Measurements from ENCODE around the gene FKBP4.

The FKBP4 gene

DNA sequence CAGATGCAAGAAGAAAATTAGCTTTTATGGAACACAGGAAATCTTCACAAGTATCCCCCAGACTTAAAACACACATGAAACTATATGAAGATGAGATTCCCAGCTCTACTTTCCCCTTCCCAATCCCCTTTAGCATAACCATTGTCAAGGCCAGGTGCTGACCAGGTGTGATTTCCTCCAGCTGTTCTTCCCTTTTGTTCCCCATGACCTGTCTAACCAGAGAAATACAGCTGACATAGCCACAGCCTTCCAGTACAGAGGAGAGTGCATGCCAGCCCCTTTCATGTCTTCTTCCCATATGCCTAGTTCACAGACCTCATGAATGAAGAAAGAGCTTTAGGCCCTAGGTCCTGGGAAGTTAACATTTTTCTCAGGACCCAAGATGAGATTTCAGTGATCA lies 43.5 kb upstream of the FKBP4 start:
- H3K79me1 ChIP-seq (ENCODE audit: low read length): no peaks in the 10 kb centered on the region
- H3K4me2 ChIP-seq (ENCODE audit: low read length): no peak overlapping the region
- peaks cover 4% of the 10 kb centered on the region for H3K9me3 ChIP-seq (ENCODE audit: insufficient read depth, low read depth, low read length)
- H3K36me3 ChIP-seq (ENCODE audit: control insufficient read depth in 1 of 2, insufficient read depth in 2 of 2, low read length in 2 of 2): no peaks in the 10 kb centered on the region
- no peak overlapping the region for H4K91ac ChIP-seq (ENCODE audit: low read depth, low read length)
- H2BK5ac ChIP-seq (ENCODE audit: low read depth, low read length, poor library complexity): no peak overlapping the region
- no peak overlapping the region for H3K4me3 ChIP-seq (ENCODE audit: low read depth, low read length)
- H3K23ac ChIP-seq (ENCODE audit: low read length): no peak overlapping the region
- H3K27ac ChIP-seq (ENCODE audit: low read depth, low read length): no peak overlapping the region
- H3K4ac ChIP-seq (ENCODE audit: low read depth, low read length): no peak overlapping the region
- H2AK5ac ChIP-seq (ENCODE audit: low read length): no peak overlapping the region
- no peak overlapping the region for H3K14ac ChIP-seq (ENCODE audit: low read length)
- no peak overlapping the region for H2BK12ac ChIP-seq (ENCODE audit: low read length)
- peaks cover 2% of the 10 kb centered on the region for H3K27me3 ChIP-seq (ENCODE audit: insufficient read depth, low read length)
- no peak overlapping the region for H2AFZ ChIP-seq (ENCODE audit: insufficient read depth, low read length, poor library complexity)
- no peak overlapping the region for H3K18ac ChIP-seq (ENCODE audit: low read length)
- no peaks in the 10 kb centered on the region for H3K79me2 ChIP-seq (ENCODE audit: control insufficient read depth, insufficient read depth, low read length, poor library complexity)
- H4K12ac ChIP-seq (ENCODE audit: low read depth, low read length): no peak overlapping the region
- H3K9ac ChIP-seq (ENCODE audit: low read length): no peak overlapping the region
- no peak overlapping the region for H4K8ac ChIP-seq (ENCODE audit: low read depth, low read length)
- DNase-seq: no peak
- H3K4me1 ChIP-seq (ENCODE audit: control insufficient read depth in 1 of 2, insufficient read depth in 2 of 2, low read length in 2 of 2): peaks cover 2% of the 10 kb centered on the region in 2 experiments
- H2BK120ac ChIP-seq (ENCODE audit: insufficient read depth, low read length, poor library complexity): no peak overlapping the region

DNA sequence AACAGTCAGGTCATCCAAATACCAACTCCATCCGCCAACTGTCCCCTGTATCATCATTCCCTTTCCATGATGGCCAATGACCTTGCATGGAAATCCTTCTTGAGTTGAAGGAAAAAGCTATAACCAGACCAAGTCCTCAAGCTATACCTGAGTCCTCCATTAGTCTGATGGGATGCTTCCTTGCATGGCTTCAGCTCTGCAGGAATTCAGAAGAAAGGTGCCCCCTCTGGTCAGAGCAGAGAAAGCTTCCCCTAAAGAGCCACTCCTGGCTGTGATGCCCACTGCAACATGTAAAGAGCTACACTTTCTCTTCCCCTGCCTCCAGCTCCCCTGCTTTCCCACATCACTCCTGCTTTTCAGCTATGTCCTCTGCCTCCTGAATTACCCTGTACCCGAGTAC lies 43.1 kb upstream of the FKBP4 start:
- H3K23ac ChIP-seq (ENCODE audit: low read length): no peak overlapping the region
- no peak overlapping the region for H4K12ac ChIP-seq (ENCODE audit: low read depth, low read length)
- WGBS (ENCODE audit: extremely low coverage, insufficient coverage, insufficient read length): no CpG with 5 or more reads among the region's 2 CpGs
- DNase-seq: no peak
- no peak overlapping the region for H2BK5ac ChIP-seq (ENCODE audit: low read depth, low read length, poor library complexity)
- no peak overlapping the region for H3K27ac ChIP-seq (ENCODE audit: low read depth, low read length)
- peaks cover 2% of the 10 kb centered on the region for H3K27me3 ChIP-seq (ENCODE audit: insufficient read depth, low read length)
- H4K91ac ChIP-seq (ENCODE audit: low read depth, low read length): no peak overlapping the region
- no peak overlapping the region for H3K4ac ChIP-seq (ENCODE audit: low read depth, low read length)
- H4K8ac ChIP-seq (ENCODE audit: low read depth, low read length): no peak overlapping the region
- no peak overlapping the region for H3K4me2 ChIP-seq (ENCODE audit: low read length)
- H3K14ac ChIP-seq (ENCODE audit: low read length): no peak overlapping the region
- H3K4me1 ChIP-seq (ENCODE audit: control insufficient read depth in 1 of 2, insufficient read depth in 2 of 2, low read length in 2 of 2): peaks cover 2% of the 10 kb centered on the region in 2 experiments
- H2BK12ac ChIP-seq (ENCODE audit: low read length): no peak overlapping the region
- no peak overlapping the region for H2AK5ac ChIP-seq (ENCODE audit: low read length)
- no peak overlapping the region for H3K18ac ChIP-seq (ENCODE audit: low read length)
- H3K4me3 ChIP-seq (ENCODE audit: low read depth, low read length): peak overlapping the region; percentile 44
- H2AFZ ChIP-seq (ENCODE audit: insufficient read depth, low read length, poor library complexity): no peak overlapping the region
- no peaks in the 10 kb centered on the region for H3K79me1 ChIP-seq (ENCODE audit: low read length)
- H3K79me2 ChIP-seq (ENCODE audit: control insufficient read depth, insufficient read depth, low read length, poor library complexity): no peaks in the 10 kb centered on the region
- no peaks in the 10 kb centered on the region for H3K36me3 ChIP-seq (ENCODE audit: control insufficient read depth in 1 of 2, insufficient read depth in 2 of 2, low read length in 2 of 2)
- no peak overlapping the region for H2BK120ac ChIP-seq (ENCODE audit: insufficient read depth, low read length, poor library complexity)
- H3K9me3 ChIP-seq (ENCODE audit: insufficient read depth, low read depth, low read length): peaks cover 4% of the 10 kb centered on the region
- no peak overlapping the region for H3K9ac ChIP-seq (ENCODE audit: low read length)

DNA sequence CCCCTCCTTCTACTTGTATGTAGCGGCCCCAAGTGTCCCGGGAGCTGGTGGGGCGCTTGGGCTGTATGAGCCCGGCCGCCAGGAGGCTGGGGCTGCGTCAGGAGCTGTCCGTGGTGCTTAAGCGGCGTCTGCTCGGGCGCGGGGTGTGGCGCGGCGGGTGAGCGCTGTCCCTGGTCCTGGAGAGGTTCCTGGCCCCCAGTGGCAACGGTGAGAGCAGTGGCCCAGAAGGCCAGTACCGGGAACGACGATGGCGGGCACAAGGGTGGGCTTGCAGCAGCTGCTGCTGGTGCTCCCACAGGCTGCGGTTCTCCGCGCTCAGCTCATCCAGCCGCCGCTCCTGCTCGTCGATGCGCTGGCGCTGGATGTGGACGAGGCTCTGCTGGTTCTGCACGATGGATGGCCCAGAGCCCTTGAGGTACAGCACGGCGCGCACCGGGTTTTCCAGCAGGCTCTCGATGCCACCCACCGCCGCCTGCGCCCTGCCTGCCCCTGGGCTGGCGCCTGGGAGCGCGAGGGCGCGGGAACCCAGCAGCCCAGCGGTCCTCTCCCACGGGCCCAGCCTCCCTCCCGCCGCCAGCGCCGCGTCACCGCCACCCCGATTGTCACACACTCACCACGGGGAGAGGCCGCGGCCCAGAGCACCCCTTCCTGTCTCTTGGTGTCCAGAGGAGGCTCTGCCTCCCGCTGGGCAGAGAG lies 41.9 kb upstream of the FKBP4 start:
- no peaks in the 10 kb centered on the region for H3K79me1 ChIP-seq (ENCODE audit: low read length)
- H3K14ac ChIP-seq (ENCODE audit: low read length): no peak overlapping the region
- H4K12ac ChIP-seq (ENCODE audit: low read depth, low read length): no peak overlapping the region
- no peak overlapping the region for H3K4me3 ChIP-seq (ENCODE audit: low read depth, low read length)
- H2BK12ac ChIP-seq (ENCODE audit: low read length): no peak overlapping the region
- H3K4me1 ChIP-seq (ENCODE audit: control insufficient read depth in 1 of 2, insufficient read depth in 2 of 2, low read length in 2 of 2): peaks cover 2% of the 10 kb centered on the region in 2 experiments
- peaks cover 2% of the 10 kb centered on the region for H3K27me3 ChIP-seq (ENCODE audit: insufficient read depth, low read length)
- no peak overlapping the region for H3K27ac ChIP-seq (ENCODE audit: low read depth, low read length)
- no peaks in the 10 kb centered on the region for H3K36me3 ChIP-seq (ENCODE audit: control insufficient read depth in 1 of 2, insufficient read depth in 2 of 2, low read length in 2 of 2)
- no peak overlapping the region for H4K91ac ChIP-seq (ENCODE audit: low read depth, low read length)
- H2BK5ac ChIP-seq (ENCODE audit: low read depth, low read length, poor library complexity): no peak overlapping the region
- no peak overlapping the region for H2AK5ac ChIP-seq (ENCODE audit: low read length)
- H2AFZ ChIP-seq (ENCODE audit: insufficient read depth, low read length, poor library complexity): no peak overlapping the region
- no peak overlapping the region for H3K4me2 ChIP-seq (ENCODE audit: low read length)
- H3K23ac ChIP-seq (ENCODE audit: low read length): no peak overlapping the region
- WGBS (ENCODE audit: extremely low coverage, insufficient coverage, insufficient read length): no CpG with 5 or more reads among the region's 58 CpGs
- no peak overlapping the region for H3K4ac ChIP-seq (ENCODE audit: low read depth, low read length)
- DNase-seq: peak; percentile 71 to 86
- H3K79me2 ChIP-seq (ENCODE audit: control insufficient read depth, insufficient read depth, low read length, poor library complexity): no peaks in the 10 kb centered on the region
- peaks cover 4% of the 10 kb centered on the region for H3K9me3 ChIP-seq (ENCODE audit: insufficient read depth, low read depth, low read length)
- H4K8ac ChIP-seq (ENCODE audit: low read depth, low read length): no peak overlapping the region
- no peak overlapping the region for H3K18ac ChIP-seq (ENCODE audit: low read length)
- H3K9ac ChIP-seq (ENCODE audit: low read length): no peak overlapping the region
- no peak overlapping the region for H2BK120ac ChIP-seq (ENCODE audit: insufficient read depth, low read length, poor library complexity)

DNA sequence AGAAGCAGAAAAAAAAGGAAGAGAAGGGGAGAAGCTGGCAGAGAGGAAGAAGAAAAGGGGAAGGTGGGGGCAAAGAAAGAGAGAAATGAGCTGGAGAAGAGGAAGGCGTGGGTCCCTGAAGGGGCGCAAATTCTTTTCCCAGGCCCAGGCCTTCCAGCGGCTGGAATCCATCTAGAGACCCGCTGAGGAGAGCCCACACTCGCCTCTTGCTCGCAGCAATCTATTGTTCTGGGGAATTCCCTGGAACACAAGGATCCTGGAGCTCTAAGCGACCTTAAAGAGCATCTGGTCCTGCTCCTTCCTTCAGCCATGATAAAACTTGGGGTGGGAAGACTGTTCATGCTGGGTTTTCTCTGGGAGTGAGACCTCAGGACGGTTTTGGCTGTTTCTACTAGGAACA lies 41.2 kb upstream of the FKBP4 start:
- Histone ChIP-seq H2AFZ (ENCODE audit: insufficient read depth, low read length, poor library complexity) (no peak overlapping the region), H3K27ac (ENCODE audit: low read depth, low read length) (no peak overlapping the region), H4K12ac (ENCODE audit: low read depth, low read length) (no peak overlapping the region), H4K8ac (ENCODE audit: low read depth, low read length) (no peak overlapping the region), H3K79me1 (ENCODE audit: low read length) (no peaks in the 10 kb centered on the region), H3K36me3 (ENCODE audit: control insufficient read depth in 1 of 2, insufficient read depth in 2 of 2, low read length in 2 of 2) (no peaks in the 10 kb centered on the region), H4K91ac (ENCODE audit: low read depth, low read length) (no peak overlapping the region), H3K79me2 (ENCODE audit: control insufficient read depth, insufficient read depth, low read length, poor library complexity) (no peaks in the 10 kb centered on the region), H2AK5ac (ENCODE audit: low read length) (no peak overlapping the region), H3K4me2 (ENCODE audit: low read length) (no peak overlapping the region), H3K27me3 (ENCODE audit: insufficient read depth, low read length) (peaks cover 2% of the 10 kb centered on the region), H3K9ac (ENCODE audit: low read length) (no peak overlapping the region), H3K9me3 (ENCODE audit: insufficient read depth, low read depth, low read length) (peaks cover 4% of the 10 kb centered on the region), H3K23ac (ENCODE audit: low read length) (no peak overlapping the region), H2BK5ac (ENCODE audit: low read depth, low read length, poor library complexity) (no peak overlapping the region), H3K14ac (ENCODE audit: low read length) (no peak overlapping the region), H3K4me3 (ENCODE audit: low read depth, low read length) (no peak overlapping the region), H3K4me1 (ENCODE audit: control insufficient read depth in 1 of 2, insufficient read depth in 2 of 2, low read length in 2 of 2) (peaks cover 2% of the 10 kb centered on the region in 2 experiments), H3K4ac (ENCODE audit: low read depth, low read length) (no peak overlapping the region), H3K18ac (ENCODE audit: low read length) (no peak overlapping the region), H2BK120ac (ENCODE audit: insufficient read depth, low read length, poor library complexity) (no peak overlapping the region), H2BK12ac (ENCODE audit: low read length) (no peak overlapping the region)
- WGBS (ENCODE audit: extremely low coverage, insufficient coverage, insufficient read length): no CpG with 5 or more reads among the region's 8 CpGs
- no peak for DNase-seq

Measured in trophoblast cell (in vitro differentiated cells and primary cell).